ENCODE data around the gene STEAP2.

GRCh38 chr7:90172624-90173023 lies 38.9 kb upstream of the STEAP2 start:
- no peak for TF ChIP-seq EP300 (IDR thresholded peaks at IDR 0.05)
- TF ChIP-seq CTCF (IDR thresholded peaks at IDR 0.05): no peak

All from esophagus muscularis mucosa (tissue), 3 donors.